IMR-90 (cell line): ENCODE results near the gene DIAPH2.

ENCODE experiments used
- CEBPB ChIP-seq: IDR thresholded peaks from 2 replicates; pipeline ENCODE4 v1.6.1; 2012; ENCODE audit warnings: low read depth, low read length, improper control_type of control experiment
- POLR2A ChIP-seq: IDR thresholded peaks from 2 replicates; pipeline ENCODE4 v1.6.1; 2012; ENCODE audit warnings: mild to moderate bottlenecking, low read depth, low read length
- RAD21 ChIP-seq: IDR thresholded peaks from 2 replicates; pipeline ENCODE4 v1.6.1; 2012; ENCODE audit warnings: low read length, improper control_type of control experiment
- RFX5 ChIP-seq: IDR thresholded peaks from 2 replicates; pipeline ENCODE4 v1.8.0; 2012; ENCODE audit warnings: low read depth, mild to moderate bottlenecking, low read length, moderate library complexity
- TF ChIP-seq, protein P1 (sequence below): conservative IDR thresholded peaks from 2 replicates; pipeline ENCODE4 v1.5.1; 2012; ENCODE audit warnings: mild to moderate bottlenecking, low read depth, low read length, improper control_type of control experiment

DNA sequence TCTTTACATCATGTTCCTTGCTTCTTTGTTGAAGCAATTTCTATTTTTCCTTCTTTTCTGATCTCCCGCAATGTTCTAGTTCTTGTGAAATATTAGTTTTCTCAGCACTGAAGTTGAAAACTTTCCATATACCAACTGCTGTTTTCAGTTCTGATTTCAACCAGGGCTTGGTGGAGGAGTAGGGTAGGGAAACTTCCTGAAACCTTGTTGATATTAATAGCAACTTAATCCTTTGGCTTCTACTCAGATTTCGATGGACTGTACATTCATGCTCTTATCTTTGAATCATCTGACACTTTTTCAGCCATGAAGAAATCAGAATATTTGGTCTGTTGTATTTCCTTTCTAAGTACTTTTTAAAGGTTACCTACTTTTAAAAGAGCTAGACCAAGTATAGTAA, 514.9 kb downstream of the DIAPH2 start:
- TF ChIP-seq, protein P1, sequence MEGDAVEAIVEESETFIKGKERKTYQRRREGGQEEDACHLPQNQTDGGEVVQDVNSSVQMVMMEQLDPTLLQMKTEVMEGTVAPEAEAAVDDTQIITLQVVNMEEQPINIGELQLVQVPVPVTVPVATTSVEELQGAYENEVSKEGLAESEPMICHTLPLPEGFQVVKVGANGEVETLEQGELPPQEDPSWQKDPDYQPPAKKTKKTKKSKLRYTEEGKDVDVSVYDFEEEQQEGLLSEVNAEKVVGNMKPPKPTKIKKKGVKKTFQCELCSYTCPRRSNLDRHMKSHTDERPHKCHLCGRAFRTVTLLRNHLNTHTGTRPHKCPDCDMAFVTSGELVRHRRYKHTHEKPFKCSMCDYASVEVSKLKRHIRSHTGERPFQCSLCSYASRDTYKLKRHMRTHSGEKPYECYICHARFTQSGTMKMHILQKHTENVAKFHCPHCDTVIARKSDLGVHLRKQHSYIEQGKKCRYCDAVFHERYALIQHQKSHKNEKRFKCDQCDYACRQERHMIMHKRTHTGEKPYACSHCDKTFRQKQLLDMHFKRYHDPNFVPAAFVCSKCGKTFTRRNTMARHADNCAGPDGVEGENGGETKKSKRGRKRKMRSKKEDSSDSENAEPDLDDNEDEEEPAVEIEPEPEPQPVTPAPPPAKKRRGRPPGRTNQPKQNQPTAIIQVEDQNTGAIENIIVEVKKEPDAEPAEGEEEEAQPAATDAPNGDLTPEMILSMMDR: no peak
- TF ChIP-seq CEBPB (no peak), RFX5 (no peak), RAD21 (no peak), POLR2A (no peak)
